ENCODE data around the gene MAP3K12. TPM values are rescaled to one million over a fixed set of nuclear protein-coding genes. Genes with fewer than 3 reads are reported as not detected.

MAP3K12 gene
- total RNA-seq, 1 donor from 2014 or later: 13.5 TPM

DNA sequence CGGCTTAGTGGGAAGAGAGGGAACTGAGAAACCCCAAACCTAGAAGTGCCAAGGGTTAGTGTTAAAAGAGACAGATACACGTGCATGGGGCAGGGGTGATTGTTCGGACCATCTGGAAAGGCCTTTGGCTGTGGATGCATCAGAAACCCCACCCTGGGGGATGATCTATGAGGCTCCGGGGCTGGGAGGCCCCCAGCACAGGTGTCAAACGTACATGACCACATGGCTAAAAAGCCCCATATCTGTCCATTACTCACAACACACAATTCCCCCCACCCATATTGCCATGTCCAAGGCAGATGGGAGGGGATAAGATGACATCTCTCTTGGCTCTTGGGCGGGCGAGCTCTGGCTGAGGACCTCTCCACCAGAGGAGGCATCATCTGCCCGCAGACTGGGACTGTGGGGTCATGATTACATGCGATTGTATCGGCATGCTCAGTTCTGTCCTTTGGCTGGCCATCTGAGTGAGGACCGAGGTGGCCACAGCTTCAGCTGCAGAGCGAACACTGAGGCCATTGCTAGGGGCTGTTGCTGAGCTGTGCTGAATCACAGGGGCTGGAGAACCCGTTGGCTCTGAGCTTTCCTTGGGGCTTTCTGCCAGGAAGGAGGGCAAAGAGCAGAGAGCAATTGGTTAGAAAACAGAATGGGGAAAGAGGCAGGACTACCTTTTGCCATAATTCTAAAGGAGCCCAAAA lies 17.6 kb upstream of the MAP3K12 start:
- Mint-ChIP-seq H3K9me3 (no peaks in the 10 kb centered on the region), H3K27me3 (no peaks in the 10 kb centered on the region), H3K4me3 (no peak overlapping the region), H3K36me3 (ENCODE audit: low read depth) (peaks cover 34% of the 10 kb centered on the region), H3K27ac (no peak overlapping the region), H3K4me1 (no peaks in the 10 kb centered on the region)
- DNase-seq: no peak
- intact Hi-C loops (cut with micrococcal nuclease): no loop called here

DNA sequence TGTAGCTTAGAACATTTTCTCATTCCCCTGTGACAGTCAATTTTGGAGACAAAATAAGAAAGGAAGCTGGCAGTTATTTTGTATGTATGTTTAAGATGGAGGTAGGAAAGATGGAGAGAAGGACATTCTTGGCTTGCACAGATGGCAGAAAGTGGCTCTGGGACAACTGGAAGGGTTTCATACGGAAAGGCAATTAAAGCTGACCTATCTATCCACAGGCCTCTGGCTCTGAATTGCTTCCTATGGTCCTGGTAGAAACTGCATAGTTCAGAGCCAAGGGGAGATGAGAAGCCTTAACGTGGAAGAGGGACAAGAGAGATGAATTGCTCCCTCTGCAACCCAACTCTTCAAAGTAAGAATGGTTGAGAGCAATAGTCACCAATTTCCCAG lies 16.0 kb upstream of the MAP3K12 start:
- H3K27me3 Mint-ChIP-seq: no peaks in the 10 kb centered on the region
- intact Hi-C loops (cut with micrococcal nuclease): no loop called here
- peaks cover 27% of the 10 kb centered on the region for H3K36me3 Mint-ChIP-seq (ENCODE audit: low read depth)
- H3K4me3 Mint-ChIP-seq: no peak overlapping the region
- no peak overlapping the region for H3K27ac Mint-ChIP-seq
- DNase-seq: no peak
- no peaks in the 10 kb centered on the region for H3K9me3 Mint-ChIP-seq
- no peaks in the 10 kb centered on the region for H3K4me1 Mint-ChIP-seq

DNA sequence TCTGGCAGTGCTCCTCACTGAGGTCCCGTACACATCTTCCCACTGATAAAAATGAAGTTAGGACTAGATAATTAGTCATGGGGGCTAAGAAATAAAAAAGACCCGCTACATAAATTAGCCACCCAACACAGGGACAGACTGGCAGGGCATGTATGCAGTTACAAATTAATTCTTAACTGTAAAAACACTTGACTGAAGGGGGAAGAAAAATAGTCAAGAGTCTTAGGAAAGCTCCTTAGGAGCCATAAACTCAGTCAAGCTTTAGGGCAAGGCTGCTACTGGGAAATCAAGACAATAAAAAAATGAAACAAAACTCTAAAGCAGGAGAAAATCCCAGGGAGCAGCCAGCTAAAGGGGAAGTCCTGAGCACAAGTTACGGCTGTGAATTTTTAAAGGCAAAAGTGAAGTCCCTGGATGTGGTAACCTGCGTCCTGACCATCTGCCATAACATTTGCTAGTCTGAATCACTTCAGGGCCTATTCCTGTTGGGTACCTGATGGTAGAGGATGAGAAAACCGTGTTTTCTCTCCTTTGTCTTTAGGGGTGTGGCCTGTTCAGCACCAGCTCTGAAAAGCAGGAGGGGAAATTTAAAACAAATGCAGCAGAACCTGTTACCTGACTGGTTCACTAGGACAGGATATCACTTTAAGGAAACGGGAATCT lies 15.5 kb upstream of the MAP3K12 start:
- H3K27me3 Mint-ChIP-seq: no peaks in the 10 kb centered on the region
- peaks cover 25% of the 10 kb centered on the region for H3K36me3 Mint-ChIP-seq (ENCODE audit: low read depth)
- H3K4me1 Mint-ChIP-seq: no peaks in the 10 kb centered on the region
- no peak for DNase-seq
- no peaks in the 10 kb centered on the region for H3K9me3 Mint-ChIP-seq
- no peak overlapping the region for H3K4me3 Mint-ChIP-seq
- intact Hi-C loops (cut with micrococcal nuclease): no loop called here
- H3K27ac Mint-ChIP-seq: no peak overlapping the region

DNA sequence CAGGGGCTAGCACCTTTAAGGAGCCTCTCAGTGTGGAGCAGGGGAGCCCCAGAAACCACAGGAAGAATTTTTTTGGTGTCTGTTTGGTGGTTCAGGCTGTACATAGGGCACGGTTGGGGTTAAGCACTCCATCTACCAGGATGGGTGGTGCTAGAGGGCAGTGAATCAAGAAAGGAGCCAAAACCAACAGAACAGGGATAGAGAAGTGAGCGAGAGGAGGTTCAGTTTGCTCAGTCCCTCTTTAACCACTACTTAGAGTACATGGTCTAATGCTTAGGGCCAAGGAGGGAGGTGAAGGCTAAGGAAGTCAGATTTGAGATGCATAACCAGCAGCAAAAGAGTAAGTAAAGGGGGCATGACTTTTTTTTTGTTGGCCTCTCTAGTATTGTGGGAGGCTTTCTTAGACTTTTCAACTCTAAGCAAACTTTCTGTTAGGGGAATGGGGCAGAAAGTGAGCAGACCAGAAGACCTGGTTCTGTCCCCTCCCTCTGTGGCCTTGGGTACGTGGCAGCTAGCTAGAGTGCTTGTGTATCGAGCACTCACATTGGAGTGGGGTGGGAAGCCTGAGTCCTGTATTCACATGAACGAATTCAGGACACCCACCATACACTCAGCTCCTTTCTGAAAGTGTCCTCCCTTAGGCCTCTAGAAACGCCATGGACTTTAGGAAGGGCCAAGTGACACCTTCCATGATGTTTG lies 14.6 kb upstream of the MAP3K12 start:
- peaks cover 22% of the 10 kb centered on the region for H3K36me3 Mint-ChIP-seq (ENCODE audit: low read depth)

DNA sequence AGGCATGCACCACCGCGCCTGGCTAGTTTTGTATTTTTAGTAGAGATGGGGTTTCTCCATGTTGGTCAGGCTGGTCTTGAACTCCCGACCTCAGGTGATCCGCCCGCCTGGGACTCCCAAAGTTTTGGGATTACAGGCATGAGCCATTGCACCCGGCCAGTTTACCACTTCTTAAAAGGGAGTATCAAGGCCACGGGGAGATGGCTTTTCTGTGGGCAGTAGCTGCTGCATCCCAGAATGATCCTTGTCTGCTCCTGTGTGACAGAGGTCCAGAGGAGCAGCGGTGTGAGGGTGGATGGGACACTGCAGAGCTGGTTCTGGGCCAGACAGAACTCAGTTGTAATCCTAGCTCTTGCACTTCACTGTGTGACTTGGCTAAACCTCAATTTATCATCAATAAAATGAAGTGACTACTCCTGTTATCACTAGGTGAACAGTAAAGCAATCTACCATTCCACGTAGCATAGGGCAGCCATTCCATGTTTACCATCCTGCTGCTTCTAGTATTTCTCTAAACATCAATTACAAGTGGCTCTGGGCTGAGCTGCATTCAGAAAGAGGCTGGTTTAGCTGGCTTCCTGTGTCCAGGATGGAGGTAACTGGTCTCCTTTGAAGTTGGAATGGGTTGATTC lies 11.0 kb upstream of the MAP3K12 start:
- DNase-seq: no peak
- no peak overlapping the region for H3K27ac Mint-ChIP-seq
- H3K9me3 Mint-ChIP-seq: no peaks in the 10 kb centered on the region
- intact Hi-C loops (cut with micrococcal nuclease): no loop called here
- H3K4me1 Mint-ChIP-seq: peaks cover 8% of the 10 kb centered on the region
- no peak overlapping the region for H3K4me3 Mint-ChIP-seq
- peaks cover 15% of the 10 kb centered on the region for H3K36me3 Mint-ChIP-seq (ENCODE audit: low read depth)
- H3K27me3 Mint-ChIP-seq: no peaks in the 10 kb centered on the region

More for the DNA sequence above, 14.6 kb upstream of the MAP3K12 start:
- intact Hi-C loops (cut with micrococcal nuclease): no loop called here
- Mint-ChIP-seq H3K4me1 (peaks cover under 1% of the 10 kb centered on the region), H3K27ac (no peak overlapping the region), H3K27me3 (no peaks in the 10 kb centered on the region), H3K9me3 (no peaks in the 10 kb centered on the region), H3K4me3 (no peak overlapping the region)
- DNase-seq: no peak

DNA sequence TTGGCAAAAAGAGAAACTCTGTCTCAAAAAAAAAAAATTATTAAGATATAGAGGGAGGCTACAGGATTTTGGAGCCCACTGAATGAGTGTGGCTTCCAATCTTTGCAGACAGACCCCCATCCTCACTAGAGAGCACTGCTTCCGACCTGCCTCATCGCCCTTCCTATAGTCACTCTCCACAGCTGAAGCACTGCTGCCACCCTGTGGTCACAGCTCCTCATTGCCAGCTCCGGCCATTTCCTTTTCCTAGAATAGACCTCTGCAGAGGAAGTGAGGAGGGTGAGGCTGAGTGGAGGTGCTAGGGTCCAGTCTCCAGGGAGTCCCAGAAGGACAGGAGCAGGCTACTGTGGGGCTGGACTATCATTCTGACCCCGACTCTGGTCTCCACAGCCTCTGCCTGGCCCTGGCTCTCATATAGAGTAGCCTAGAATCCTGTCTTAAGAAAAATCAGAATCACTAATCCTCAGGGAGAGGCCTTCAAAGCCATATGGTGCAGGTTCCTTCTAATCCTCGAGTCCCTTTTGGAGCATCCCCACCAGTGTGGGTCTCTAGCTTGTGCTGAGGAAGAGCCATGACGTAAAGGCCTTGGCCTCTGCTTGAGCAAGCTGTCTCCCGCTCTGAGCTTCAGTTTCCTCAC lies 9.4 kb upstream of the MAP3K12 start:
- intact Hi-C loops (cut with micrococcal nuclease): loop anchor here (1.0 to 2.0 kb wide), 3 partner anchors 87 to 184 kb away; no protein-coding TSS in a partner anchor
- DNase-seq: peak; percentile 96
- H3K4me3 Mint-ChIP-seq: no peak overlapping the region
- no peaks in the 10 kb centered on the region for H3K9me3 Mint-ChIP-seq
- peaks cover 10% of the 10 kb centered on the region for H3K4me1 Mint-ChIP-seq
- peak overlapping the region; percentile 46 for H3K27ac Mint-ChIP-seq
- no peaks in the 10 kb centered on the region for H3K27me3 Mint-ChIP-seq
- H3K36me3 Mint-ChIP-seq (ENCODE audit: low read depth): peaks cover 15% of the 10 kb centered on the region

DNA sequence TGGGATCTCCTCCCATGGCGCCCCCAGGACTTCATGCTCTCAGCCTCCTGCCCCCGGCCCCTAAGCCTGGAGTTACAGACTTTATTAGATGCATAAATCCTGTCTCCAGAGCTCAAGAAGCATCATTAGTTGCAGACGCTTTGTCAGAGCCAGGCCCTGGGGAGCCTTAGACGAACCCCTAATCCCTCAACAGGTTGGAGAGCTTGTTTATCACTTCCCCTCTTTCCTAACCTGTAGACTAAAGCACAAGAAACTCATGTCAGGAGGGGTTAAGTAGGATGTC lies 8.3 kb upstream of the MAP3K12 start:
- no peak overlapping the region for H3K27ac Mint-ChIP-seq
- no peak overlapping the region for H3K4me3 Mint-ChIP-seq
- intact Hi-C loops (cut with micrococcal nuclease): no loop called here
- no peaks in the 10 kb centered on the region for H3K27me3 Mint-ChIP-seq
- peaks cover 10% of the 10 kb centered on the region for H3K4me1 Mint-ChIP-seq
- no peak for DNase-seq
- peaks cover 15% of the 10 kb centered on the region for H3K36me3 Mint-ChIP-seq (ENCODE audit: low read depth)
- H3K9me3 Mint-ChIP-seq: no peaks in the 10 kb centered on the region

DNA sequence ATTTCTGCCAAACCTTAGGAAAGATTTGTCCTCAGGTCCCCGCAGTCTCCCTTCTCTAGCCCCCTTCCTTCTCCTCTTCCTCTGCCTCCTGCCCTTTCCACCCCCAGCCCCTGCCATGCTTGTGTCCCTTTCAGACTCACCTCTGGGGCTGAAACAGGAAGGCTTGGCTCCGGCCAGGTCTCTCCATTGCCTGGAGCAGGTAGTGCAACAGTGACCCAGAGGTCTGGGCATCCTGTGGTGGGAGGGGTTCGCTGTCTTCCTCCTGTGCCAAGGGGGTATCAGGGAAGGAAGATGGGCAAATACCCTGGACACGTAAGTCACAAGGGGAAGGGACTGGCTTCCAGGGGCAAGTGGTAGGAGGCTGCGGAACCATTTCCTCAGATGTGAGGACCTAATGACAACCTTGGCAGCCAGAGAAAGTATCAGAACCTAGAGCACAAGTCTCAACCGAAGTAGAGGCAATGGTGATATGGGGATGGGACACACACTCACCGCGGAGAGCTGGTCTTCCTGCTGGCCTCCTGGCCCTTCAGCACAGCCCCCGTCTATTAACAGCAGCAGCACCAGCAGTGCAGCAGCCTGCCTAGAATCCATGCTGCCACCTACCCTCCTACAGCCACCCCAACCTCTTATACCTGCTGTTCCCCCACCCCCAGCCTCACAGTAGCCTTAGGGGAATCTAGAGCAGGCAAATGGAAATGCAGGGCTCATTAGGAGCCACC lies 7.8 kb upstream of the MAP3K12 start, which contains the start of gene NPFF:
NPFF (minus strand) TSS at position 604 of the 722 bp plus-strand sequence; CDS start at position 594, 10 bp downstream.
- no peak for DNase-seq
- Mint-ChIP-seq H3K36me3 (ENCODE audit: low read depth) (peaks cover 12% of the 10 kb centered on the region), H3K4me1 (peaks cover 12% of the 10 kb centered on the region), H3K4me3 (no peak within 1 kb of the TSS), H3K27ac (no peak within 1 kb of the TSS), H3K9me3 (no peaks in the 10 kb centered on the region), H3K27me3 (no peaks in the 10 kb centered on the region)
- intact Hi-C loops (cut with micrococcal nuclease): no loop called here

DNA sequence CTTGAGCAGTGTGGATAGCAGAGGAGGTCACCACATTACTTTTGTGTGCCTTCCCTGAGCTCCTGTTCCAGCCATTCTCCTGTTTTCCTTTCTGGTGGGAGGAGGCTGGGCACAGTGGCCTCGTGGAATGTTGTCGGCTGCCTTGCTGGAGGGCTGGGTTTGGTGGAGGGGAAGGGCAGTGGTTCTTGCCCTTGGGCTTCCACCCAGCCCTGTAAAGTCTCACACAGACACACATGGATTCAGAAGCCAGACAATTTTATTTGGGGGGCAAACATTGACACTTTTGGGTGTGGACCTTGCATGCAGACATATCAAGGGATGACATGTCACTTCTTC lies 7.2 kb upstream of the MAP3K12 start:
- DNase-seq: no peak
- H3K4me1 Mint-ChIP-seq: peaks cover 15% of the 10 kb centered on the region
- no peak overlapping the region for H3K27ac Mint-ChIP-seq
- no peaks in the 10 kb centered on the region for H3K9me3 Mint-ChIP-seq
- intact Hi-C loops (cut with micrococcal nuclease): no loop called here
- H3K36me3 Mint-ChIP-seq (ENCODE audit: low read depth): peaks cover 10% of the 10 kb centered on the region
- H3K27me3 Mint-ChIP-seq: no peaks in the 10 kb centered on the region
- H3K4me3 Mint-ChIP-seq: no peak overlapping the region

DNA sequence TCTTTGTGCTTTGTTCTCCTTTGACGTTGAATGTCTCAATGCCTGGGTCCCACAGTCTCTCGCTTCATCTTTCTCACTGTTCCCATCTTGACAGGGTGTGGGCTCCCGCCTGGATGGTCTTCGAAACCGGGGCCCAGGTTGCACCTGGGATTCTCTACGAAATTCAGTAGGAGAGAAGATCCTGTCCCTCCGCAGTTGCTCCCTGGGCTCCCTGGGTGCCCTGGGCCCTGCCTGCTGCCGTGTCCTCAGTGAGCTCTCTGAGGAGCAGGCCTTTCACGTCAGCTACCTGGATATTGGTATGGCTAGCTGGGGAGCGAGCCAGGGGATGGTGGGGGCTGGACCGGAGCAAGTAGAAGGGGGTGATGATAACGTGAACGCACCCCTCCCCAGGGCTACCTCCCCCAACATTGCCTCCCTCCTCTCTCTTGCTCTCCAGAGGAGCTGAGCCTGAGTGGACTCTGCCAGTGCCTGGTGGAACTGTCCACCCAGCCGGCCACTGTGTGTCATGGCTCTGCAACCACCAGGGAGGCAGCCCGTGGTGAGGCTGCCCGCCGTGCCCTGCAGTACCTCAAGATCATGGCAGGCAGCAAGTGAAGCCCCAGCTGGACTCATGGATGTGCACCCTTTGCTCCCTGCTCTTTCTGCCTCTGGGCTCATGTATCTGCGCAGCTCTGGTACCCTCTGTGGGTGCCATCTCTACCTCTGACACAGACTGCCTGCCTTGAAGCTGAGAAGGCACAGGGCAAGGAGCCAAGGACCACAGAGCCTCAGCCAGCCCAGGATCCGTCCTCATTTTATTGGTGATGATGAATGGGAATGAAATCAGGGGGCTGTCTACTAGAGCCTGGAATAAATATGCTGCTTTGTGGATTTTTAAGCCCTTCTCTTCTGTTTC lies 6.5 kb upstream of the MAP3K12 start:
- Mint-ChIP-seq H3K9me3 (no peaks in the 10 kb centered on the region), H3K4me1 (peaks cover 15% of the 10 kb centered on the region), H3K27me3 (no peaks in the 10 kb centered on the region), H3K27ac (no peak overlapping the region), H3K4me3 (no peak overlapping the region), H3K36me3 (ENCODE audit: low read depth) (peaks cover 10% of the 10 kb centered on the region)
- intact Hi-C loops (cut with micrococcal nuclease): no loop called here
- no peak for DNase-seq

DNA sequence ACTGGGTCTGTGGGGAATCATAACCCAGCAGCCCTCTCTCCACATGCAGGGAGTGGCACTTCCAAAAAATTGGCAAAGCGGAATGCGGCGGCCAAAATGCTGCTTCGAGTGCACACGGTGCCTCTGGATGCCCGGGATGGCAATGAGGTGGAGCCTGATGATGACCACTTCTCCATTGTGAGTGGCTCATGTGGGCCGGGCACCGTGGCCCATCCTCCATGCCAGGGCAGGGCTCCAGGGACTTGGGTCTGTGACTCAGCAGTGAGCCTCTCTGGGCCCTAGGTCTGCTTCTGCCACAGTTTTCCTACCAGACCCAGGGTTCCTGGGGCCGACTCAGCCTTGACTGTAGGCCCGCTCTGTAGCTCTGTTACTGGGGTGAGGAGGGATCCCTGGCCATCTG lies 5.8 kb upstream of the MAP3K12 start:
- no peak for DNase-seq
- peaks cover 10% of the 10 kb centered on the region for H3K36me3 Mint-ChIP-seq (ENCODE audit: low read depth)
- H3K27ac Mint-ChIP-seq: no peak overlapping the region
- intact Hi-C loops (cut with micrococcal nuclease): no loop called here
- H3K9me3 Mint-ChIP-seq: no peaks in the 10 kb centered on the region
- H3K4me3 Mint-ChIP-seq: no peak overlapping the region
- H3K4me1 Mint-ChIP-seq: peaks cover 19% of the 10 kb centered on the region
- H3K27me3 Mint-ChIP-seq: no peaks in the 10 kb centered on the region

DNA sequence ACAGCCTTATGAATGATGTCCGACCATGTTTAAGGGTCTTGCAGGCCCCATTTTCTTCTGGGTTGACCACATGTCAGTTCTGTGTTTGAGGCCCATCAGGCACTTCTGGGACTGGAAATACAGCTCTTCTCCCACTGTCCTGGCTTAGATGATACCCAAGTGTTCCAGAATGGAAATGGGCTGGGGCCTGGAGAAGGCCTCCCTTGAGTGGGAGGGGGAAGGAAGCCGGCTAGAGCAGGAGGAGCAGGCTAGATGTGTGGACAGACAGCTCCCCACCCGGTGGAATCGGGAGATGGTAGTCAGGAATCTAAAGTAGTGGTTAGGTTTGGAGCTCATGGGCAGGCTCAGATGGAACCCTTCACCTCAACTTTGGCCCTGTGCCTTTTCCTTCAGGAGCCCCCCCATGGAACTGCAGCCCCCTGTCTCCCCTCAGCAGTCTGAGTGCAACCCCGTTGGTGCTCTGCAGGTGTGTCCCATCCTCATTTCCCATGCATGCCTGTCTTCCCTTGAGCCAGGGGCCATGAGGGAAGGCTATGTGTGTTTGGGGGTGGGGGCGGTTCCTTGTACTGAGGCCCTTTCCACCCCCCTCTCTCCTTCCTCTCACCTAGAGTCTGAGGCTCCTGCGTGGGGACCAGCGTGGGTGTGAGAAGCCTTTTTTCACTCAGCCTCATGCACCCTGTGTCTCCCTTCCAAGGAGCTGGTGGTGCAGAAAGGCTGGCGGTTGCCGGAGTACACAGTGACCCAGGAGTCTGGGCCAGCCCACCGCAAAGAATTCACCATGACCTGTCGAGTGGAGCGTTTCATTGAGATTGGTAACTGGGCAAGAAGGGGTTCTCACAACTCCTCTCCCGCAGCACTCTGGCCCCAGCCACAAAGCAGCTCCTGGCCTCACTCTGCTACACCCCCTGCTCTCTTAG lies 5.0 kb upstream of the MAP3K12 start:
- intact Hi-C loops (cut with micrococcal nuclease): no loop called here
- peaks cover 24% of the 10 kb centered on the region for H3K4me1 Mint-ChIP-seq
- H3K9me3 Mint-ChIP-seq: no peaks in the 10 kb centered on the region
- no peak for DNase-seq
- H3K36me3 Mint-ChIP-seq (ENCODE audit: low read depth): peaks cover 10% of the 10 kb centered on the region
- H3K4me3 Mint-ChIP-seq: no peak overlapping the region
- H3K27me3 Mint-ChIP-seq: no peaks in the 10 kb centered on the region
- no peak overlapping the region for H3K27ac Mint-ChIP-seq
